K562 (cell line): Measurements from ENCODE around the gene BANK1. TPM values are rescaled to one million over a fixed set of nuclear protein-coding genes. Genes with fewer than 3 reads are reported as not detected.

Source experiments
- ATAC-seq: fragments of 200-7000 bp; cut with Tn5 transposase; 3 replicates; pipeline ENCODE4 v1.9.1; 2020; ENCODE audit warnings: moderate library complexity
- BruUV-seq: library from RNA; stranded (reverse); fragments of 400-500 nt; replicated peaks from 2 replicates; lab custom pipeline; 2021; lab: Mats Ljungman, UMichigan
- CTCF ChIA-PET: fragments of 300-600 bp; formaldehyde crosslinking; extraction: SDS; loops from one replicate; lab custom pipeline; 2021; ENCODE audit warnings: low intra/inter-chr PET ratio; lab: Yijun Ruan, JAX
- POLR2A ChIA-PET: fragments of 300-600, 350-650 bp; sonication (Branson Sonifier 250); formaldehyde crosslinking; extraction: SDS; loops from one replicate; lab custom pipeline; 2021; ENCODE audit warnings: antibody characterized with exemption, inconsistent platforms; lab: Yijun Ruan, JAX
- DNase-seq, 4 experiments: peaks; one replicate each; pipeline versions ENCODE4 v3.0.0 to v3.0.0-alpha.2; 2011 to 2018; ENCODE audit warnings: low spot score in 3 of 4, mixed read lengths in 3 of 4; ENCODE audit errors: extremely low read depth in 1 of 4
- FAIRE-seq: peaks from 2 replicates; lab custom pipeline; 2011; peaks lifted over from hg19 to GRCh38; lab: Jason Lieb, UNC
- H2AFZ ChIP-seq: 2 replicates; pipeline ENCODE4 v1.6.0; 2011; ENCODE audit warnings: low read depth, low read length, control low read depth, inconsistent platforms
- H3K27ac ChIP-seq: fragments of 200-600 bp; 3 replicates; pipeline ENCODE4 v1.8.0; 2011; ENCODE audit warnings: low read depth, mild to moderate bottlenecking, control low read depth, inconsistent platforms, low read length, moderate library complexity, mixed read lengths; ENCODE audit errors: extremely low read depth
- H3K27me3 ChIP-seq, 2 experiments: fragments of 300-600 bp in 1 of 2; 2 replicates in 1 of 2; 3 replicates in 1 of 2; pipeline versions ENCODE4 v1.6.0 to v1.8.0; 2011; ENCODE audit warnings: inconsistent platforms in 2 of 2, low read length in 2 of 2, mild to moderate bottlenecking in 1 of 2, mixed read lengths in 1 of 2, moderate library complexity in 1 of 2; ENCODE audit not compliant: control insufficient read depth in 2 of 2, insufficient read depth in 2 of 2
- H3K36me3 ChIP-seq: fragments of 300-600 bp; 3 replicates; pipeline ENCODE4 v1.8.0; 2011; ENCODE audit warnings: mild to moderate bottlenecking, low read length, inconsistent platforms; ENCODE audit not compliant: control insufficient read depth, insufficient read depth
- H3K4me1 ChIP-seq, 2 experiments: fragments of 200-600 bp in 1 of 2; replicated peaks in 1 of 2; 2 replicates in 1 of 2; 3 replicates in 1 of 2; pipeline versions ENCODE4 v1.5.1 to v1.8.0; 2011; ENCODE audit warnings: inconsistent platforms in 2 of 2, low read length in 2 of 2, mild to moderate bottlenecking in 1 of 2, mixed read lengths in 1 of 2, moderate library complexity in 1 of 2; ENCODE audit not compliant: control insufficient read depth in 2 of 2, insufficient read depth in 2 of 2
- H3K4me2 ChIP-seq: 2 replicates; pipeline ENCODE4 v1.6.1; 2011; ENCODE audit warnings: low read length, control low read depth, inconsistent platforms, mixed read lengths; ENCODE audit not compliant: insufficient read depth
- H3K4me3 ChIP-seq: fragments of 200-600 bp; sonication (generic), shearing (Covaris generic); 2 replicates; pipeline ENCODE4 v1.5.1; 2016; ENCODE audit warnings: control low read depth, inconsistent platforms
- H3K79me2 ChIP-seq: fragments of 200-600 bp; 3 replicates; pipeline ENCODE4 v1.8.0; 2011; ENCODE audit warnings: low read length, inconsistent platforms; ENCODE audit not compliant: control insufficient read depth, insufficient read depth
- H3K9ac ChIP-seq, 2 experiments: 2 replicates each; pipeline versions ENCODE4 v1.6.0 to v1.6.1; 2011; ENCODE audit warnings: low read depth in 2 of 2, low read length in 2 of 2, control low read depth in 1 of 2, inconsistent platforms in 1 of 2, mild to moderate bottlenecking in 1 of 2, mixed read lengths in 1 of 2; ENCODE audit not compliant: insufficient read depth in 1 of 2
- H3K9me1 ChIP-seq: one replicate; pipeline ENCODE4 v1.6.0; 2011; ENCODE audit warnings: inconsistent platforms, mild to moderate bottlenecking, low read length, moderate library complexity; ENCODE audit not compliant: control insufficient read depth, insufficient read depth
- H3K9me3 ChIP-seq: replicated peaks from 2 replicates; pipeline ENCODE4 v1.5.1; 2011; ENCODE audit warnings: low read depth, low read length, inconsistent platforms; ENCODE audit not compliant: control insufficient read depth, insufficient read depth
- H4K20me1 ChIP-seq: replicated peaks from 2 replicates; pipeline ENCODE4 v1.6.1; 2011; ENCODE audit warnings: low read length, inconsistent platforms, mixed read lengths; ENCODE audit not compliant: control insufficient read depth, insufficient read depth
- ARNT ChIP-seq, 2 experiments: fragments of 450-650 bp; IDR thresholded peaks; 2 replicates each; pipeline ENCODE4 v1.6.1; 2016; ENCODE audit warnings: mild to moderate bottlenecking in 1 of 2
- CSDE1 ChIP-seq, 2 experiments: fragments of 450-650 bp; IDR thresholded peaks; 2 replicates each; pipeline ENCODE4 v1.6.1; 2016; ENCODE audit warnings: mild to moderate bottlenecking in 1 of 2
- E4F1 ChIP-seq: fragments of 250-450 bp; sonication (Bioruptor Pico); IDR thresholded peaks from 2 replicates; pipeline ENCODE4 v1.5.0; 2021; ENCODE audit warnings: mild to moderate bottlenecking, borderline replicate concordance
- KDM5B ChIP-seq: fragments of 200-600 bp; sonication (generic); IDR thresholded peaks from 2 replicates; pipeline ENCODE4 v1.6.1; 2012; ENCODE audit warnings: low read depth, mild to moderate bottlenecking, moderate library complexity, low read length, control low read depth, inconsistent platforms; ENCODE audit not compliant: insufficient replicate concordance
- LEF1 ChIP-seq: fragments of 450-650 bp; IDR thresholded peaks from 2 replicates; pipeline ENCODE4 v1.6.1; 2016; ENCODE audit warnings: mild to moderate bottlenecking
- RFX7 ChIP-seq: fragments of 250-450 bp; sonication (Bioruptor Pico); IDR thresholded peaks from 2 replicates; pipeline ENCODE4 v1.5.1; 2021; ENCODE audit warnings: mild to moderate bottlenecking
- RUNX1 ChIP-seq: sonication (generic); IDR thresholded peaks from 2 replicates; pipeline ENCODE4 v1.6.1; 2016; ENCODE audit warnings: antibody characterized with exemption, low read depth
- SMARCE1 ChIP-seq: fragments of 450-650 bp; IDR thresholded peaks from 2 replicates; pipeline ENCODE4 v1.7.1; 2016; ENCODE audit warnings: mild to moderate bottlenecking
- SRSF9 ChIP-seq: fragments of 200-400 bp; formaldehyde crosslinking; IDR thresholded peaks from 2 replicates; pipeline ENCODE4 v1.6.1; 2017; ENCODE audit warnings: low read depth, low read length, borderline replicate concordance
- SUPT5H ChIP-seq: fragments of 450-650 bp; IDR thresholded peaks from 2 replicates; pipeline ENCODE4 v1.6.1; 2016
- TFE3 ChIP-seq: fragments of 450-650 bp; formaldehyde crosslinking; IDR thresholded peaks from 2 replicates; pipeline ENCODE4 v1.4.0; 2020; ENCODE audit warnings: mild to moderate bottlenecking, mixed read lengths
- ZNF511 ChIP-seq: sonication (generic); formaldehyde crosslinking; IDR thresholded peaks from 2 replicates; pipeline ENCODE4 v1.8.0; 2022; ENCODE audit warnings: mild to moderate bottlenecking, missing genetic modification reagents
- ZNF766 ChIP-seq: fragments of 200-800 bp; sonication (Bioruptor generic); conservative IDR thresholded peaks from 2 replicates; pipeline ENCODE4 v1.6.1; 2016; ENCODE audit warnings: missing genetic modification characterization, missing compliant biosample characterization
- ZNF77 ChIP-seq: fragments of 250-450 bp; sonication (Bioruptor Pico); IDR thresholded peaks from 2 replicates; pipeline ENCODE4 v1.5.0; 2020
- in situ Hi-C: fragments of 300-500 bp; cut with MboI; formaldehyde crosslinking; loops from 4 replicates; pipeline ENCODE4 v1.15.0; 2018; ENCODE audit warnings: inconsistent platforms, mixed read lengths
- intact Hi-C: fragments of 100-400 bp; cut with micrococcal nuclease; formaldehyde crosslinking; loops from 2 replicates; pipeline ENCODE4 v1.14.2; 2022
- polyA plus RNA-seq, 8 experiments: library from polyadenylated mRNA; depleted of rRNA in 4 of 8; stranded (reverse) in 5 of 8; unstranded in 3 of 8; fragments of >200 nt; fragmentation: Nextera tagmentation in 2 of 8; fragmentation: Illumina TruSeq in 1 of 8; extraction: Ambion mirVana in 2 of 8; extraction: Trizol in 1 of 8; gene quantifications; 2 replicates each; pipeline versions ENCODE4 v1.2.1 to v1.2.3, GENCODE V29; 2011 to 2014; ENCODE audit warnings: inconsistent platforms in 1 of 8, missing spikeins in 1 of 8
- total RNA-seq, 7 experiments: library from RNA; depleted of rRNA in 6 of 7; stranded (reverse); fragments of >200 nt in 6 of 7; fragmentation: Illumina TruSeq in 2 of 7; extraction: Trizol in 2 of 7; gene quantifications; 2 replicates each; pipeline versions ENCODE4 v1.2.1 to v1.2.3, GENCODE V29; 2011 to 2021; ENCODE audit warnings: low replicate concordance in 1 of 7

The BANK1 gene
- total and polyA plus RNA-seq, 9 of the 15 experiments (the other 6 are each of a cell fraction or from before 2014, with no cell fraction given) = not detected

- Histone ChIP-seq H3K27me3 (no peaks in the 10 kb centered on the region), H2AFZ (no peak overlapping the region), H3K79me2 (no peaks in the 10 kb centered on the region), H3K4me2 (no peak overlapping the region), H3K36me3 (no peaks in the 10 kb centered on the region), H3K4me3 (no peak overlapping the region), H3K9me3 (no peaks in the 10 kb centered on the region), H4K20me1 (no peaks in the 10 kb centered on the region), H3K9ac (no peak overlapping the region), H3K4me1 (no peaks in the 10 kb centered on the region), H3K27ac (no peak overlapping the region), H3K9me1 (no peaks in the 10 kb centered on the region)
- ChIA-PET POLR2A (no interaction called here), CTCF (no interaction called here)
- ATAC-seq (no peak), FAIRE-seq (no peak), DNase-seq (no peak)
- intact Hi-C loops (loop anchor here (2.0 kb wide), 1 partner anchor 62 kb away; no protein-coding TSS in a partner anchor), in situ Hi-C loops (no loop called here)
- BruUV-seq = no TSS peak
- TF ChIP-seq RUNX1 = no peak
- TF ChIP-seq KDM5B = no peak
- no peak for TF ChIP-seq SUPT5H
- no peak for TF ChIP-seq SMARCE1
- no peak for TF ChIP-seq LEF1
- no peak for TF ChIP-seq E4F1
- TF ChIP-seq TFE3 (CRISPR knock-in tag) = no peak
- TF ChIP-seq ZNF511 = no peak
- no peak for TF ChIP-seq ZNF77 (CRISPR knock-in tag)
- TF ChIP-seq RFX7 (CRISPR knock-in tag) = no peak
- no peak for TF ChIP-seq SRSF9
- no peak for TF ChIP-seq CSDE1 (IDR thresholded peaks at IDR 0.05)
- no peak for TF ChIP-seq ARNT (IDR thresholded peaks at IDR 0.05)
- no peak for TF ChIP-seq ZNF766
Measured at GRCh38 chr4:102064747-102065442, 274.4 kb downstream of the BANK1 start.
